K562 (cell line): ENCODE data around the gene RAD21L1. TPM values are rescaled to one million over a fixed set of nuclear protein-coding genes. Genes with fewer than 3 reads are reported as not detected.
A peak's percentile ranks its signal among the peaks of the same experiment; 100 is the strongest.

ENCODE experiments used
- ATAC-seq: fragments of 200-7000 bp; cut with Tn5 transposase; 3 replicates; pipeline ENCODE4 v1.9.1; 2020; ENCODE audit warnings: moderate library complexity
- BruUV-seq: library from RNA; stranded (reverse); fragments of 400-500 nt; replicated peaks from 2 replicates; lab custom pipeline; 2021; lab: Mats Ljungman, UMichigan
- CTCF ChIA-PET: fragments of 300-600 bp; formaldehyde crosslinking; extraction: SDS; loops from one replicate; lab custom pipeline; 2021; ENCODE audit warnings: low intra/inter-chr PET ratio; lab: Yijun Ruan, JAX
- POLR2A ChIA-PET: fragments of 300-600, 350-650 bp; sonication (Branson Sonifier 250); formaldehyde crosslinking; extraction: SDS; loops from one replicate; lab custom pipeline; 2021; ENCODE audit warnings: antibody characterized with exemption, inconsistent platforms; lab: Yijun Ruan, JAX
- DNase-seq, 4 experiments: peaks; one replicate each; pipeline versions ENCODE4 v3.0.0 to v3.0.0-alpha.2; 2011 to 2018; ENCODE audit warnings: low spot score in 3 of 4, mixed read lengths in 3 of 4; ENCODE audit errors: extremely low read depth in 1 of 4
- FAIRE-seq: peaks from 2 replicates; lab custom pipeline; 2011; peaks lifted over from hg19 to GRCh38; lab: Jason Lieb, UNC
- H2AFZ ChIP-seq: 2 replicates; pipeline ENCODE4 v1.6.0; 2011; ENCODE audit warnings: low read depth, low read length, control low read depth, inconsistent platforms
- H3K27ac ChIP-seq: fragments of 200-600 bp; 3 replicates; pipeline ENCODE4 v1.8.0; 2011; ENCODE audit warnings: low read depth, mild to moderate bottlenecking, control low read depth, inconsistent platforms, low read length, moderate library complexity, mixed read lengths; ENCODE audit errors: extremely low read depth
- H3K27me3 ChIP-seq, 2 experiments: fragments of 300-600 bp in 1 of 2; 2 replicates in 1 of 2; 3 replicates in 1 of 2; pipeline versions ENCODE4 v1.6.0 to v1.8.0; 2011; ENCODE audit warnings: inconsistent platforms in 2 of 2, low read length in 2 of 2, mild to moderate bottlenecking in 1 of 2, mixed read lengths in 1 of 2, moderate library complexity in 1 of 2; ENCODE audit not compliant: control insufficient read depth in 2 of 2, insufficient read depth in 2 of 2
- H3K36me3 ChIP-seq: fragments of 300-600 bp; 3 replicates; pipeline ENCODE4 v1.8.0; 2011; ENCODE audit warnings: mild to moderate bottlenecking, low read length, inconsistent platforms; ENCODE audit not compliant: control insufficient read depth, insufficient read depth
- H3K4me1 ChIP-seq, 2 experiments: fragments of 200-600 bp in 1 of 2; replicated peaks in 1 of 2; 2 replicates in 1 of 2; 3 replicates in 1 of 2; pipeline versions ENCODE4 v1.5.1 to v1.8.0; 2011; ENCODE audit warnings: inconsistent platforms in 2 of 2, low read length in 2 of 2, mild to moderate bottlenecking in 1 of 2, mixed read lengths in 1 of 2, moderate library complexity in 1 of 2; ENCODE audit not compliant: control insufficient read depth in 2 of 2, insufficient read depth in 2 of 2
- H3K4me2 ChIP-seq: 2 replicates; pipeline ENCODE4 v1.6.1; 2011; ENCODE audit warnings: low read length, control low read depth, inconsistent platforms, mixed read lengths; ENCODE audit not compliant: insufficient read depth
- H3K4me3 ChIP-seq: fragments of 200-600 bp; sonication (generic), shearing (Covaris generic); 2 replicates; pipeline ENCODE4 v1.5.1; 2016; ENCODE audit warnings: control low read depth, inconsistent platforms
- H3K79me2 ChIP-seq: fragments of 200-600 bp; 3 replicates; pipeline ENCODE4 v1.8.0; 2011; ENCODE audit warnings: low read length, inconsistent platforms; ENCODE audit not compliant: control insufficient read depth, insufficient read depth
- H3K9ac ChIP-seq, 2 experiments: 2 replicates each; pipeline versions ENCODE4 v1.6.0 to v1.6.1; 2011; ENCODE audit warnings: low read depth in 2 of 2, low read length in 2 of 2, control low read depth in 1 of 2, inconsistent platforms in 1 of 2, mild to moderate bottlenecking in 1 of 2, mixed read lengths in 1 of 2; ENCODE audit not compliant: insufficient read depth in 1 of 2
- H3K9me1 ChIP-seq: one replicate; pipeline ENCODE4 v1.6.0; 2011; ENCODE audit warnings: inconsistent platforms, mild to moderate bottlenecking, low read length, moderate library complexity; ENCODE audit not compliant: control insufficient read depth, insufficient read depth
- H3K9me3 ChIP-seq: replicated peaks from 2 replicates; pipeline ENCODE4 v1.5.1; 2011; ENCODE audit warnings: low read depth, low read length, inconsistent platforms; ENCODE audit not compliant: control insufficient read depth, insufficient read depth
- H4K20me1 ChIP-seq: replicated peaks from 2 replicates; pipeline ENCODE4 v1.6.1; 2011; ENCODE audit warnings: low read length, inconsistent platforms, mixed read lengths; ENCODE audit not compliant: control insufficient read depth, insufficient read depth
- NR3C1 ChIP-seq: sonication (generic); formaldehyde crosslinking; IDR thresholded peaks from 2 replicates; pipeline ENCODE4 v1.8.1; 2022; ENCODE audit warnings: missing genetic modification reagents
- SAP30 ChIP-seq: fragments of 200-600 bp; sonication (generic); IDR thresholded peaks from 2 replicates; pipeline ENCODE4 v1.6.1; 2012; ENCODE audit warnings: borderline replicate concordance, low read depth, mild to moderate bottlenecking, moderate library complexity, low read length, control low read depth, inconsistent platforms; ENCODE audit not compliant: insufficient read depth, poor library complexity, severe bottlenecking
- ZBTB7A ChIP-seq: IDR thresholded peaks from 2 replicates; pipeline ENCODE4 v1.6.1; 2011; ENCODE audit warnings: low read depth, mild to moderate bottlenecking, low read length, moderate library complexity, borderline replicate concordance; ENCODE audit not compliant: control insufficient read depth
- WGBS: fragments of 100-300 bp; shearing (Covaris generic); methylation state at CpG from one replicate; pipeline ENCODE4 v1.1.6; 2016; ENCODE audit warnings: low coverage, mixed read lengths; ENCODE audit not compliant: insufficient coverage; ENCODE audit errors: missing lambda C conversion rate; 5-methylcytosine and 5-hydroxymethylcytosine counted together
- in situ Hi-C: fragments of 300-500 bp; cut with MboI; formaldehyde crosslinking; loops from 4 replicates; pipeline ENCODE4 v1.15.0; 2018; ENCODE audit warnings: inconsistent platforms, mixed read lengths
- intact Hi-C: fragments of 100-400 bp; cut with micrococcal nuclease; formaldehyde crosslinking; loops from 2 replicates; pipeline ENCODE4 v1.14.2; 2022
- polyA plus RNA-seq, 8 experiments: library from polyadenylated mRNA; depleted of rRNA in 4 of 8; stranded (reverse) in 5 of 8; unstranded in 3 of 8; fragments of >200 nt; fragmentation: Nextera tagmentation in 2 of 8; fragmentation: Illumina TruSeq in 1 of 8; extraction: Ambion mirVana in 2 of 8; extraction: Trizol in 1 of 8; gene quantifications; 2 replicates each; pipeline versions ENCODE4 v1.2.1 to v1.2.3, GENCODE V29; 2011 to 2014; ENCODE audit warnings: inconsistent platforms in 1 of 8, missing spikeins in 1 of 8
- total RNA-seq, 7 experiments: library from RNA; depleted of rRNA in 6 of 7; stranded (reverse); fragments of >200 nt in 6 of 7; fragmentation: Illumina TruSeq in 2 of 7; extraction: Trizol in 2 of 7; gene quantifications; 2 replicates each; pipeline versions ENCODE4 v1.2.1 to v1.2.3, GENCODE V29; 2011 to 2021; ENCODE audit warnings: low replicate concordance in 1 of 7
- TF ChIP-seq, protein P1 (sequence below): sonication (generic); formaldehyde crosslinking; IDR thresholded peaks from 2 replicates; pipeline ENCODE4 v1.9.0; 2022; ENCODE audit warnings: mild to moderate bottlenecking, missing genetic modification reagents
- TF ChIP-seq, protein P2 (sequence below), 3 experiments: IDR thresholded peaks in 2 of 3; conservative IDR thresholded peaks in 1 of 3; 2 replicates each; pipeline ENCODE4 v1.5.1; 2011 to 2012; ENCODE audit warnings: low read length in 3 of 3, mild to moderate bottlenecking in 3 of 3, control low read depth in 2 of 3, improper control_type of control experiment in 1 of 3, inconsistent platforms in 1 of 3, low read depth in 1 of 3, mixed read lengths in 1 of 3, moderate library complexity in 1 of 3; ENCODE audit not compliant: insufficient read depth in 2 of 3

Gene RAD21L1
- total and polyA plus RNA-seq, 9 of the 15 experiments (the other 6 are each of a cell fraction or from before 2014, with no cell fraction given), result 0.17 to 1.7 (median 0.45) TPM; not detected in 1

DNA sequence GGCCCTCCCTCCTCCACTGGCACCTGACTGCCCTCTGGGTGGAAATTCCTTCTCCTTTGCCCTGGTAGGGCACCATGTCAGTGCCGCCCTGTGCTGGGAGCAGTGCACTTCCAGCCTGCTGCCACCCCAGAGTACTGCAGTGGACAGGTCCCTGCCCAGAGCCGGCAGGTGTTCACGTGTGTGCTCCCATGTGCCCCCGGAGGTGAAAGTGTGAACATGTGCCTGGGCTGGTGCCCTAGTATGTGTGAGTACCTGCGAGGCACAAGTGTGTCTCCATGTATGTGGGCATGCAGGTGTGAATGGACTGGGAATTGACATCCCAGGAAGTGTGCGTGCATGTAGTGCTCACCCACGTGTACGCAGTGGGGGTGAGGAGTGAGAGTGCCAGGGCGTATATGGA lies 73.7 kb downstream of the RAD21L1 start:
- Histone ChIP-seq H3K9me3 (no peaks in the 10 kb centered on the region), H3K9me1 (no peaks in the 10 kb centered on the region), H3K9ac (no peak overlapping the region), H3K27ac (no peak overlapping the region), H3K4me1 (peaks cover 3 to 17% of the 10 kb centered on the region in 2 experiments; a peak in 4 of 5 replicates), H3K4me2 (no peak overlapping the region), H4K20me1 (no peaks in the 10 kb centered on the region; the same call in 1 of the 2 replicates)
- POLR2A ChIA-PET, result interaction anchor here (0.6 kb wide), 1 partner anchor 25 kb away, joined by 3 read pairs; no protein-coding TSS in a partner anchor
- 65% methylated on average over 8 of the region's 9 CpGs for WGBS
- in situ Hi-C loops, result no loop called here
- TF ChIP-seq NR3C1 (CRISPR knock-in tag) (no peak), ZBTB7A (no peak), SAP30 (no peak)
- TF ChIP-seq, protein P1, sequence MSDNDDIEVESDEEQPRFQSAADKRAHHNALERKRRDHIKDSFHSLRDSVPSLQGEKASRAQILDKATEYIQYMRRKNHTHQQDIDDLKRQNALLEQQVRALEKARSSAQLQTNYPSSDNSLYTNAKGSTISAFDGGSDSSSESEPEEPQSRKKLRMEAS, result peak; percentile 63
- TF ChIP-seq, protein P2, sequence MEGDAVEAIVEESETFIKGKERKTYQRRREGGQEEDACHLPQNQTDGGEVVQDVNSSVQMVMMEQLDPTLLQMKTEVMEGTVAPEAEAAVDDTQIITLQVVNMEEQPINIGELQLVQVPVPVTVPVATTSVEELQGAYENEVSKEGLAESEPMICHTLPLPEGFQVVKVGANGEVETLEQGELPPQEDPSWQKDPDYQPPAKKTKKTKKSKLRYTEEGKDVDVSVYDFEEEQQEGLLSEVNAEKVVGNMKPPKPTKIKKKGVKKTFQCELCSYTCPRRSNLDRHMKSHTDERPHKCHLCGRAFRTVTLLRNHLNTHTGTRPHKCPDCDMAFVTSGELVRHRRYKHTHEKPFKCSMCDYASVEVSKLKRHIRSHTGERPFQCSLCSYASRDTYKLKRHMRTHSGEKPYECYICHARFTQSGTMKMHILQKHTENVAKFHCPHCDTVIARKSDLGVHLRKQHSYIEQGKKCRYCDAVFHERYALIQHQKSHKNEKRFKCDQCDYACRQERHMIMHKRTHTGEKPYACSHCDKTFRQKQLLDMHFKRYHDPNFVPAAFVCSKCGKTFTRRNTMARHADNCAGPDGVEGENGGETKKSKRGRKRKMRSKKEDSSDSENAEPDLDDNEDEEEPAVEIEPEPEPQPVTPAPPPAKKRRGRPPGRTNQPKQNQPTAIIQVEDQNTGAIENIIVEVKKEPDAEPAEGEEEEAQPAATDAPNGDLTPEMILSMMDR (IDR thresholded peaks at IDR 0.05 in 2 of 3, conservative IDR thresholded peaks at IDR 0.05 in 1 of 3; ENCODE audit: insufficient read depth in 2 of 3, low read depth in 1 of 3, low read length in 3 of 3), result peak; percentile 21 to 57 (median 26); a peak in 4 of 6 replicates
- TF ChIP-seq, all 486 proteins: peak for 2
- no TSS peak for BruUV-seq
- FAIRE-seq (no peak), DNase-seq (peak; percentile 16 to 51 (median 39)), ATAC-seq (peak; percentile 78)
- no peaks in the 10 kb centered on the region for H3K27me3 ChIP-seq
- no peaks in the 10 kb centered on the region for H3K79me2 ChIP-seq
- intact Hi-C loops, result no loop called here
- H3K36me3 ChIP-seq, result no peaks in the 10 kb centered on the region; the same call in 2 of the 3 replicates
- H3K4me3 ChIP-seq, result no peak overlapping the region
- CTCF ChIA-PET, result no interaction called here
- H2AFZ ChIP-seq, result no peak overlapping the region
